DMS53 treated with DMSO at 0.1 percent for 48 hours (cell line): ENCODE measurements around the gene CD4.
A peak's percentile ranks its signal among the peaks of the same experiment; 100 is the strongest.
"Not testable (repeated sequence)": the region's sequence is repeated elsewhere in the genome, so short reads cannot be mapped to it uniquely, and the experiment has no call there.

Source experiments
- DNase-seq: peaks from one replicate; lab custom pipeline; 2025; ENCODE audit not compliant: unreplicated experiment; lab: John Stamatoyannopoulos, UW

The CD4 gene

GRCh38 chr12:6843118-6843902, 54.0 kb downstream of the CD4 start:
- no peak for DNase-seq

DNA sequence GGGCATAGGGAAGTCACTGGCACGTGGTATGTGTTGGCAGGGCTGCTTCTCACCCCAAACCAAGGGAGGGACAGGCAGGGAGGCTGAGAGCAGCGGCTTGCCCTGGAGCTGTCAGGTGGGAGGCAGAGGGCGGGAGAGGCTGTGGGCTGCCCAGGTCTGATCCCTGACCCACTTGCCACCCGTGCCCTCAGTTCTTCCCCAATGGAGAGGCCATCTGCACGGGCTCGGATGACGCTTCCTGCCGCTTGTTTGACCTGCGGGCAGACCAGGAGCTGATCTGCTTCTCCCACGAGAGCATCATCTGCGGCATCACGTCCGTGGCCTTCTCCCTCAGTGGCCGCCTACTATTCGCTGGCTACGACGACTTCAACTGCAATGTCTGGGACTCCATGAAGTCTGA, 56.1 kb downstream of the CD4 start:
- no peak for DNase-seq

GRCh38 chr12:6846316-6846869, 57.1 kb downstream of the CD4 start:
- no peak for DNase-seq

DNA sequence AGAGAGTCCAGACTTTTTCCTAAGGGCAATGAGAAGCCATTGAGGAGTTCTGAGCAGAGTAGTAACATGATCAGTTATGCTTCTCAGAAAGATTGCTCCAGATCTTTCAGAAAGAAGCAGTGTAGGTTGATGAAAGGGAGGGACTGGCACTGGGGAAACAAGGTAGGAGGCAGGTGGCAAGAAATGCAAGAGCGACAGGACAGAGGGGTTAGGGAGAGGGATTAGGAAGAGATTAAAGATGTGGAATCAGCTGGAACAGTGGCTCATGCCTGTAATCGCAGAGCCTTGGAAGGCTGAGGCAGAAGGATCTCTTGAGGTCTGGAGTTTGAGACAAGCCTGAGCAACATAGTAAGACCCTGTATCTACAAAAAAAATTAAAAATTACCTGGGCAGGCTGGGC, 58.3 kb downstream of the CD4 start:
- no peak for DNase-seq

GRCh38 chr12:6849427-6849826, 60.1 kb downstream of the CD4 start:
- no peak for DNase-seq

DNA sequence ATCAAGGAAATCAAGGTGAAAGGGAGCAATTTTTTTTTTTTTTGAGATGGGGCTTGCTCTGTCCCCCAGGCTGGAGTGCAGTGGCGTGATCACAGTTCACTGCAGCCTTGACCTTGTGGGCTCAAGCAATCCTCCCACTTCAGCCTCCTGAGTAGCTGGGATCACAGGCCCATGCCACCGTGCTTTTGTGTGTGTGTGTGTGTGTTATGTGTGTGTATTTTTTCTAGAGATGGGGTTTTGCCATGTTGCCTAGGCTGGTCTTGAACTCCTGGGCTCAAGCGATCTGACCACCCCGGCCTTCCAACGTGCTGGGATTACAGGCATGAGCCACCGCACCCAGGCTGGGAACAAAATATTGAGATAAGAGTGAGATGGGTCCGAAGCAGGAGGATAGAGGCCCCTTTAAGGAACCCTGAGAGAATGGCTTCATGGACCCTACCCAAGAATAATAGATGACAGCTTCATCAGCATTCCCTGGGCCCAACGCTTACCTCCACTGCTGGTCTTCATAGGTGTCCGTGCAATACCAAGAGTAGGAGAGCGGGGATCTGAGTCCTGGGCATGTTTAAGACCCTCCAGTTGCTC, 60.7 kb downstream of the CD4 start:
- DNase-seq: no peak

GRCh38 chr12:6850796-6851152, 61.4 kb downstream of the CD4 start:
- no peak for DNase-seq

- peak; percentile 100 for DNase-seq
Measured at GRCh38 chr12:6851153-6851920, 62.0 kb downstream of the CD4 start, which contains the start of gene CDCA3. Gene CDCA3, minus strand, starts transcription at chr12:6851286. Its CDS starts 334 bp downstream, at chr12:6850952.

DNA sequence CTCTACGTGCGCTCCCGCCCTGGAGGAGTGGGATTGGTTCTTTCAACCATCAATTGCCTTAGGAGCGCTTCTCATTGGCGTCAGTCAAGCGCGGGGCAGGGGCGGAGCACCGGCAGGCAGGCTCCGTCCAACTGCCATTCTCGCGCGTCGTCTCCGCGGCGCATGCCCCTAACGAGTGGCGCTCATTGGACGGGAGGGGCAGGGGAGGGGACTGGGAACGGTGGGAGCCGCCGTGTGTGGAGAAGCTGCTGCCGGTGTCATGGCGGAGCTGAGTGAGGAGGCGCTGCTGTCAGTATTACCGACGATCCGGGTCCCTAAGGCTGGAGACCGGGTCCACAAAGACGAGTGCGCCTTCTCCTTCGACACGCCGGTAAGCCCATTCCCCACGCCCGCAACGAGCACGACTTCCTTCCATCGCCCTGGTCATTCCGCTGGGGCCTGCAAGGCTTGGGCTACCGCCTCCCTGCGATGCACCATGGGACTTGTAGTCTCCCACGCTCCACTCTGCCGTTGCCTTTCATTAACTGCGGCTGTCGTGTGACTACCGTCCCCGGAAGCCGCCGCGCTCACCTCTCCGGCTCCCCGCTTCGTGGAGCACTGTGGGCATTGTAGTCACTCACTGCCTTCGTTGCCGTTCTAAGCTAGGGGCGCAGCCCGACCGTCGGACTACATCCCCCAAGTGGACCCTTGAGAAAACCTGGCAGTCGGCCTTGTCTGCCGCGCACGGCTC, 62.8 kb downstream of the CD4 start, which contains the start of gene USP5:
USP5 (plus strand) TSS at position 230 of the 730 bp plus-strand sequence; CDS start at position 260, 30 bp downstream.
- peak; percentile 100 for DNase-seq

DNA sequence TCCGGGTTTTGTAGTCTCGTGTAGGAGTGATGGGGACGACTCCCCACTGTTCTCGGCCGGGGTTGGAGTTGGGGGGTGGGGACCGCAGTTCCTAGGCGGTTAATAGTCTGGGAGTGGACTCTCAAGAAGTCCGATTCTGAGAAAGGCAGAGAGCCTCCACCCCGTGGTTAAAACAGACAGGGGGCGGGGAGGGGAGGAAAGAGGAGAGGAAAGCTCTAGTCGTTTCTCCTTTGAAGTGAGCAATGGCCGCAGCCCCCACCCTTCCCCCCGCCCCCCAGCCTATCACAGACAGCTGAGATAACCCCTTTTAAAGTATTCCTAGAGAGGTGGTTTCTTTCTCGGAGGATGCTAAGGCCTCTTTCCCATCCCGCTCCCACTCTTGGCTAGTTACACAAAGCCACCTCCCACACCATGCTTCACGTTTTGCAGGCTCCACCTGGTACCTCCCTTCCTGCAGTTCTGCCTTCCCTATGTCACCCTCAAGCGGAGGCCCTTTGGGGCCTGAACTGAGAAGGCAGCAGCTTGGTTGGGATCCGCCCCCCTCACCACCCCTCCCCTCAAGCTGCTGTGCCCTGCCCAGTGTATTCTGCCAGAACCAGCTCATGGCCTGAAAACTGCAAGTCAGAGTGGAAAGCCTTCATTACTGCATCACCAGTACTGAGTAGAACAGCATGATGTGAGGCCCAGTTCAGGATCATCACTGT, 63.5 kb downstream of the CD4 start:
- DNase-seq: peak; percentile 52

DNA sequence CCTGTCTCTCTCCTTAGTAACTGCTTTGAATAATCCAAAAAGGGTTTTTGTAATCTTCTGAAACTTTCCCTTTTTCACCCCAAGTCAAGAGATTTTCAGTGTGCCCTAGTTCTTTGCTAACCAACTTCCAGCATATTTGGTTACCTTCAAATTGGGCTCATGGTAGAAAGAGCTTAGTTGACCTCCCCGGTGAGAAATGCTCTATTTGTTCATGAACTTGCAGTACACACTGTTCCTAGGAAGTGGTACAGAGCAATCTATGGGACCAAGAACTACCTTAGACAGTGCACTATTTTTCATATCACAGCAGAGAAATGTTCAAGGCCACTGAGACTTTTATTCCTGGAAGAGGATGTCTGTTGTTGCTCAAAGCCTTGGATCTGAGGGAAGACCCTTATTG, 64.3 kb downstream of the CD4 start:
- no peak for DNase-seq

DNA sequence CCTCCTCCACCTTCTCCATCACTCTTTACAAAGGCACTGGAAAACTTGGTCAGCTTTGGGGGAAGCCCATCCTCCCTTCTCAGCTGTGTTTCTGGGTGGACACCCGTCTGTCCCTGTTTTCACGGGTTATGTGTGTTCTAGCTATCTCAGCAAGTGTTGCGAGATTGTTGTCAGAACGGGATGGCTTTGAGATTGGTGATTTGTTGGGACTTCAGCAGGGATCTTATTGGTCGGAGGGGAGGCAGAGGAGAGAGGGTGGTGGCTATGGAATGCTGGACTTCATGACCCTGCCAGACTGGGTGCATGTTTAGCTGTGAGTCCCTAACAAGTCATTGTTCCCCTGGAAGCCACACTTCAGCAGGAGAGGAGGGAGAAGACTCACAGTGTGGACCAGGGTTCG, 64.7 kb downstream of the CD4 start:
- DNase-seq: no peak

DNA sequence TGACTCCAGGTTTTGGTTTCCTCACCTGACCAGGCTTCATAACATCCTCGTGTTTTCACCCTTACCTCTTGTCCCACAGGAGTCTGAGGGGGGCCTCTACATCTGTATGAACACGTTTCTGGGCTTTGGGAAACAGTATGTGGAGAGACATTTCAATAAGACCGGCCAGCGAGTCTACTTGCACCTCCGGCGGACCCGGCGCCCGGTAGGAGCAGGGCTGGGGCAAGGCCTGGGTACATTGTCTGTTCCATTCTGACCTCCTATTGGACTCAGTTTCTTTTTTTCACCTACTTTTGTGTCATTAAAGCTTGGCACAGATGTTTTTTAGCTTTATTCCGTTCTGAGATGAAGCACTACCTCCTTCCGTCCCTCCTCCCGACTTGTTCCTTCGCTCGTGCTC, 66.0 kb downstream of the CD4 start:
- no peak for DNase-seq

- no peak for DNase-seq
Measured at GRCh38 chr12:6858799-6859198, 69.5 kb downstream of the CD4 start.

GRCh38 chr12:6860116-6860515, 70.8 kb downstream of the CD4 start:
- no peak for DNase-seq

- no peak for DNase-seq
Measured at GRCh38 chr12:6860942-6861341, 71.6 kb downstream of the CD4 start.

- DNase-seq: no peak
Measured at GRCh38 chr12:6861391-6861790, 72.1 kb downstream of the CD4 start.

DNA sequence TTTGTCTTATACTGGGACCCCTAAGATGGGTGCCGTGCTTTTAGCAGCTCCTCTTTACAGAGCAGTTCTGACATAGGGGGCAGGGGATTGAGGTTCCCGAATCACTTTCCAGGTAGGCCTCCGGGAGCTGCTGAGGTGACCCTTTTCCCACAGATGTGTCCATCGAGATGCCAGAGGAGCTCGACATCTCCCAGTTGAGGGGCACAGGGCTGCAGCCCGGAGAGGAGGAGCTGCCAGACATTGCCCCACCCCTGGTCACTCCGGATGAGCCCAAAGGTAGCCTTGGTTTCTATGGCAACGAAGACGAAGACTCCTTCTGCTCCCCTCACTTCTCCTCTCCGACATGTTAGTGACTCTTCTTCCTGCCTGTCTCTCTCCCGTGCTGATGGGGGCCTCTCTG, 73.7 kb downstream of the CD4 start:
- DNase-seq: no peak

- no peak for DNase-seq
Measured at GRCh38 chr12:6863586-6864321, 74.4 kb downstream of the CD4 start.

DNA sequence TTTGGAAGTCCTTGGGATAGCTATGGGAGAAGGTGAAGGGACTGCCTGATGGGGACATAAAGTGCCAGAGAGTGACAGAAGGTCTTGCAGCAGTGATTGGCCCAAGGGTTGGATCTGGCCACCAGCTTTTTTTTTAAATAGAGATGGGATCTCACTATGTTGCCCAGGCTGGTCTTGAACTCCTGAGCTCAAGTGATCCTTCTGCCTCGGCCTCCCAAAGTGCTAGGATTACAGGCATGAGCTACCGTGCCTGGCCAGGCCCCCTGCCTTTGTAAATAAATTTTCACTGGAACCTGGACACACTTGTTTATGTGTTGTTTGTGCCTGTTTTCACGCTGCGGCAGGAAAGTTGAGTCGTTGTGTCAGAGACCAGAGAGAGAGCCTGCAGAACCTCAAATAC, 76.0 kb downstream of the CD4 start:
- not testable (repeated sequence) for DNase-seq
